GM21360 (cell line): ENCODE data around the gene RBPMS2.
"Not testable (repeated sequence)": the region's sequence is repeated elsewhere in the genome, so short reads cannot be mapped to it uniquely, and the experiment has no call there.

Experiments used
- ATAC-seq: cut with Tn5 transposase; IDR thresholded peaks from one replicate; pipeline ENCODE4 v1.9.1; 2021; ENCODE audit warnings: mild to moderate bottlenecking, moderate library complexity; ENCODE audit not compliant: unreplicated experiment

The RBPMS2 gene

DNA sequence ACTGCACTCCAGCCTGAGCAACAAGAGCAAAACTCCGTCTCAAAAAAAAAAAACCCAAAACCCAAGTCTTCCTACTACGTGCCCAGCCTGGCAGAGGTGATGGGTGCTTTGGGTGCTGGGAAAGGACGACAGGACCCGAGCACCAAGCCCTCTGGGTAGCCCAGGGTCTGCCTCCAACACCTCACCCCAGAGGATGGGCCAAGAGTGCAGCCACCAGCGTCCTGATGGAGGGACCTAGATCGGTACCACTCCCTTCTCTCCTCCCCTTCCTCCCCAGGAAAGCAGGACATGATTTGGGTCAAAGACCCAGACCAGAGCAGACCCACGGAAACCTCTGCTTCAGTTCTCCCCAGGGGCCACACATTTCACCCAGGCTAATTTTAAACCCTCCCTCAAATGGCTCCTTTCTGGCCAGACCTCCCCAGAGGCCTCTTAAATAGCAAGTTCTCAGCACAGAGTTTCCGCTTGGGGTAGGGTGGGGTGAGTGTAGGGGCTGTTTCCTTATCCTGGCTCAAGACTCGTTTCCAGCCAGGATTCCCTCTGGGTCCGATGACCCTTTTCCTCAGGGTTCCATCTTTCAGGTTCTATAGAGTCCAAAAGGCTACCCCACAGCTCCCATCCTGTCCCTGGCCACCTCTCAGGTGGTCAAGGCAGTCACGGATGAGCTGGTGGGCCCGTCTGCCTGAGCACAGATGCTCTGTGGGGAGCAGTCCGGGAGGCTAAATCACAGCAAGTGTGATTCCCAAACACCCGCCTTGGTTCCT is 20.5 kb downstream of the RBPMS2 start:
- ATAC-seq = no peak

DNA sequence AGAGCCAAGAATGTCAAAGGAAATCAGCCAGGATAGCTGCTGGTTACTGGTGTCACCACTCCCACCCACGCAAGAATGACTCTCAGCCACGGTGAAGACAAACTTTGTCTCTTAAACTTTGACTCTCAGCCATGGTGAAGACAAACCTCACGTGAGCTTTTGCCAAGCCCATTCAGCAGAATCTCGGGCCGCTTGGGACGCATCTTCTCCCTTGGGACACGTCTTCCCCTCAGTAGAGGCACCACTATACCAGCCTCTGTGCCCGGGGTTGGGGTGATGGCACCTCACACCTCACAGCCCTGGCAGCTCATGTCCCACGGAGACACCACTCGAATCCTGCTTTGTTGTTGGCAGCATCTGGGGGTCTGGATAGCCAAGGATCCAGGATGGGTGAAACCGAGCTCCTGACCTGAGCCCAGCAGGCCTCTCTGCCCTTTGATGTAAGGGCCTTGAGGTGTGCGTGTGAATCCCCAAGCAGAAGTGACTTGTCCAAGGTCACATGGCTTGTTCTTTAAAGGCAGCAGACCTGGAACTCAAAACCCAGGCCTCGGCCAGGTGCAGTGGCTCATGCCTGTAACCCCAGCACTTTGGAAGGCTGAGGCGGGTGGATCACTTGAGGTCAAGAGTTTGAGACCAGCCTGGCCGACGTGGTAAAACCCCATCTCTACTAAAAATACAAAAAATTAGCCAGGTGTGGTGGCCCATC is 21.8 kb downstream of the RBPMS2 start:
- no peak for ATAC-seq

DNA sequence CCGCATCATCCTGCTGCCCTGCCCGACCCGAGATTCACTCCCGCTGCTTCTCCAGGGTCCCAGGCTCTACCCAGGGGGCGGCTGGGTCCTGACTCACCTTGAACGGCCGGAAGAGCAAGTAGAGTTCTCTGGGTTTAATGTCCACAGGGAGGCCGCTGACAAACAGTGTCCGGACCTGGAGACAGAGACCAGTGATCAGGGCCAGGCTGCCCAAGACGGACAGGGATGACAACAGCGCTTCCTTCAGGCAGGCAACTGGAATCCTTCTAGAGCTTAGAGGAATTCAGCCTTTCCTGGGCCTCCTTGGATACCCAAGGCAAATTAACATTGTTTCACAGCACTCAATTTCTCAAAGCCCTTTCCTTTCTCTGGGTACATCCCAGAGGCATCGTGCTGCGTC is 23.9 kb downstream of the RBPMS2 start:
- ATAC-seq = no peak

DNA sequence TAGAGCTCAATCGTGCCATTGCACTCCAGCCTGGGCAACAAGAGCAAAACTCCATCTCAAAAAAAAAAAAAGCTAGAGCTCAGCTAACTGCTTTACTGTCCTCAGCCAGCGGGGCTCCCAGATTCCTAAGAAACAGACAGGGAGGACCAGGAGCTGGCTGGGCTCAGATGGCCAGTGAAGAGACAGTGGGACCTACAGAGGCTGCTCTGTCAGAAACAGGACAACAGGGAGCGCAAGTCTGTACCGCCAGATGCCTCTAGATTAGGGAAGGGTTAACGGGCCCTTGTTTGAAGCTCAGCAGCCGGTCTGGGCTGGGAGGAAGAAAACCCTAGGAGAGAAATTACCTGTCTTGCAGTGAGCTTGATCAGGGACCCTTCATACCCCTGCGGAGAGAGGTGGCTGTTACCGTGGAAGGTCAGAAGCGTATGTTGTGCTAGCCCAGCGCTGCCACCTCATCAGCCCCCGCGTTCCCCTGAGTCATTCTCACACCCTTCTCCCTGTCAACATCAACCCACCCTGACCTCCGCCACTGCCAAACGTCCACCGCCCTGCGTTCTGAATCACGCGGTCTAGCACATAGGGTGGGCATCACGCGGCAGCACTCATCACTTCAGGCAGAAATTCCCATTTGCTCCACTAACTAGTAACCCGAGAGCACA is 25.3 kb downstream of the RBPMS2 start:
- ATAC-seq = no peak

DNA sequence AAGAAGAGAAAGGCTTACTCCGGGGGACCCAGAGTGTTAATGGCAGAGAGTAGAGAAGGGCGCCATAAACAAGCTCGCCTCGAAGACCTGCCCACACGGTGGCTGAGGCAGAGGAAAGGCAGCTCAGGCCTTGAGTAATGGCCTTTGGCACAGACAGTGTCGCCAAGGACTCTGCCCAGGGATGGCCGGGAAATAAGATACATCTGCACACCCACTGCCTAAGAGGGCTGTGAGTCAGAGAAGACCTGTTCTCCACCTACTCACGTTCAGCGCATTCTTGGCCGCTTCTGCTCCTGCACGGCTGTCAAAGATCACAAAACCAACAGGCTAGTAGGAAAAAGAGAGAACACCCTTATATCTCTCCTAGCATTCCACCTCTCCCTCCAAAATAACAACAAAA is 26.2 kb downstream of the RBPMS2 start:
- ATAC-seq = no peak

DNA sequence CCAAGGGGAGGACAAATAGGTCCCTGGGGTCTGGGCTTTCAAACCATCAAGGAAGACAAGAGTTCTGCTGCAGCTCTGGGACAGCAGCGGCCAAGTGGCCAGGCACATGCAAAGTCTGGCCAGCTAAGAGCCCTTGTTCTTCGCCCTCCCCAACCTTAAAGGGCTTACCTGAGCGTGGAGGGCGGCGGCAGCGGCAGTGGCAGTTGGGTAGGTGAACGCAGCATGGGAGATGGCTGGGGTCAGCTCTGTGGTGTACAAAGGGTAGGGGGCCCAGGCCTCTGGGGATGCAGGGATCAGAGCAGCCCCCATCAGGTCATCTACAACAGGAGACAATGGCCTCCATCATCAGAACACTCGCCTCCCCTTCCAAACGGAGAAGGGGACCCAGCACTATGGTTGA is 27.1 kb downstream of the RBPMS2 start:
- ATAC-seq = no peak

DNA sequence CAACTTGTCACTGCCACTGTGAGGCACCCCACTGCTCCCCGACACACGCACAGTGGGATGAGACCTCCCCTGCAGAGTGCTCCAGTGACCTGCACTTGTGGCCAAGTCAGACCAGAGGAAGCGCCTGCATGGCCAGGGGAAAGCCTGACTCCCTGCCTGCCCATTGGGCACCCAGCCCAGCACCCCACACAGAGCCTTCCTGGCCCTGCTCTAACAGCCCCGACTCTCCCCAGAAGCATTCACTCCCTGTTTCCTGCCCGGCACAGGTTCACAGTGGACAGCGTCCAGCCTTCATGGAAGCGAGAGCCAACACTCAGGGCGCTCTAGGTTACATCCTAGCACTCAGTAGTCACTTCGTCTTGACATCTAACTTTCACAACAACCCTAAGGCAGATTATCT is 27.8 kb downstream of the RBPMS2 start:
- no peak for ATAC-seq

DNA sequence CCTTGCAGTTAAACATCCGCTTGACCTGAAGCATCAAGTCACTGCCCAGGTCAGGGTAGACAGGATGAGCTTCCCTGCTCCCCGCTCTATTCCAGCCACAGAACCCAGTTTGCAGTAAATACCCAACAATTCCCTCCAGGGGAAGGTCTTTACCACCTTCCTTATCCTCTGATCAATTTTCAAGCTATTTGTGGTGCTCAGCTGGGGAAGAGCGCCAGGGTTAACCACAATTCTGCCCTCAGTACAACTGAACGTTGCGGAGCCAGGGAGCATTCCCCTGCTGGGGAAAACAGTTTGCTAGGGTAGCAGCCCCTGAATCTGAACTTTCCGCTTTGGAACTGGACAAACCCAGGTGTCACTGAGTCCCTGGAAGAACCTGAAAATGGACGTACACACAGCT is 28.5 kb downstream of the RBPMS2 start:
- no peak for ATAC-seq

DNA sequence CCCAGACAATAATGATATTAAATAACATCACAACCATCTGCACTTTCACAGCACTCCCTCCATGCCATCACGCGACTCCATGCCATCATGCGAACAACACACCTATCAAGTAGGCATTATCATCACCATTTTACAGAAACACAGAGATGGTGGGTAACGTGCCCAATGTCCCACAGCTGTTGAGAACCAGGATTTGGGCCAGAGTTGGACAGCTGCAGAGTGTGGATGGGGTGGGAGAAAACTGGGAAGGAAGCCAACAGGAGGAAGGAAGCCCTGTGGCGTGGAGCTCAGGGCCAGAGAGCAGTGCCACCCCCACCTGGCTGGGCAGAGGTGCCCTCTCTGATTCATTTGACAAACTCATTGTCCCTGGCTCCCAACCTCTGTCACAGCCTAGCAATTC is 29.0 kb downstream of the RBPMS2 start:
- no peak for ATAC-seq

DNA sequence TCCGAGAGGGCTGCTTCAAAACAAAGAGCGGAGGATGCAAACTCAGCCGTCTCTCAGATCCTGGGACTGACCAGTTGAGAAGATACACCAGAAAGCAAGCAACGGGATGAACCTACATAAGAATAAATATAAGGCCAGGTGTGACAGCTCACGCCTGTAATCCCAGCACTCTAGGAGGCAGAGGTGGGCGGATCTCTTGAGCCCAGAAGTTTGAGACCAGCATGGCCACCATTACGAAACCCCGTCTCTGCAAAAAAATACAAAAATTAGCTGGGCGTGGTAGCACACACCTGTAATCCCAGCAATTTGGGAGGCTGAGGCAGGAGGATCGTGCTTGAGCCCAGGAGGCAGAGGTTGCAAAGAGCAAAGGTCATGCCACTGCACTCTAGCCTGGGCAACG is 31.7 kb downstream of the RBPMS2 start:
- no peak for ATAC-seq

DNA sequence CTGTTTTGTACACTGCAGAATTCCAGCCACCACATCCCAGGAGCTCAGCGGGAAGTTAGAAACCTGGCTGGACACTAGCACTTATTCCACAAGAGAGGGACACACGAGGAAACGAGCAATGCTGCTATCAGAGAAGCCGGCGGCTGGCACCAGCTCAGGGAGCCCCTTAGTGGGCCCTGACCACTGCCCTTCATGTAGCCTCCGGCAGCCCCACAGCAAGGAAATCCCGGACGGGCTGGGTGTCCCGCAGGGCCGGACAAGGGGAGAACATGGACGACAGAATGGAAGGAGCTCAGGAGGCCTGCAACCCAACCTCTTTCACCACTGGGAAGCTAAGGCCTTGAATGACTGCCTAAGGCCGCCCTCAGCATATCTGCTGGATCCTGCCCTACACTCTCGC is 32.5 kb downstream of the RBPMS2 start:
- no peak for ATAC-seq

DNA sequence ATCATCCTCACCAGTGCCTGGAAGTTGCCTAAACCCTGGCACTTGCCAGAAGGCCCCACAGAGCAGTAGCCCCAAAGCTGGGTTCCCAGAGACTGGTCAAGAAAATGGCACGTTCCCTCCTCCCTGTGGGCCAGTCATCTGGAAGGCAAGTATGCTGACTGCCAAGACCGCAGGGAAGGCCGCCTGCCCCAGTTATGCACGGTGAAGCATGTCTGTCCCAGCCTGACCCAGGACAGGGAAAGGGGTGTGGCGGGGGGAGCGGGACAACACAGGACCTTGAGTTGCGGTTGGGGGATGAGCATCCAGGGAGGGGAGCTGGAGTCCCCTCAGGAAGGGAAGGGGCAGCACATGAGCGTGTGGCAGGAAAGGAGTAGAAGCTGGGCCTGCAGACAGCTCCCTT is 33.0 kb downstream of the RBPMS2 start:
- ATAC-seq = no peak

DNA sequence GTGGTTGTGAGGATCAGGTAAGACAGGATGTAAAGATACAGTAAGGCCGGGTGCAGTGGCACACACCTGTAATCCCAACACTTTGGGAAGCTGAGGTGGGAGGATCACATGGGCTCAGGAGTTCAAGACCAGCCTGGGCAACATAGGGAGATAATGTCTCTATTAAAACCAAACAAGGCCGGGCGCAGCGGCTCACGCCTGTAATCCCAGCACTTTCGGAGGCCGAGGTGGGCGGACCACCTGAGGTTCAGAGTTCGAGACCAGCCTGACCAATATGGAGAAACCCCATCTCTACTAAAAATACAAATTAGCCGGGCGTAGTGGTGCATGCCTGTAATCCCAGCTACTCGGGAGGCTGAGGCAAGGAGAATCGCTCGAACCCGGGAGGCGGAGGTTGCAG is 33.7 kb downstream of the RBPMS2 start:
- ATAC-seq = not testable (repeated sequence)

DNA sequence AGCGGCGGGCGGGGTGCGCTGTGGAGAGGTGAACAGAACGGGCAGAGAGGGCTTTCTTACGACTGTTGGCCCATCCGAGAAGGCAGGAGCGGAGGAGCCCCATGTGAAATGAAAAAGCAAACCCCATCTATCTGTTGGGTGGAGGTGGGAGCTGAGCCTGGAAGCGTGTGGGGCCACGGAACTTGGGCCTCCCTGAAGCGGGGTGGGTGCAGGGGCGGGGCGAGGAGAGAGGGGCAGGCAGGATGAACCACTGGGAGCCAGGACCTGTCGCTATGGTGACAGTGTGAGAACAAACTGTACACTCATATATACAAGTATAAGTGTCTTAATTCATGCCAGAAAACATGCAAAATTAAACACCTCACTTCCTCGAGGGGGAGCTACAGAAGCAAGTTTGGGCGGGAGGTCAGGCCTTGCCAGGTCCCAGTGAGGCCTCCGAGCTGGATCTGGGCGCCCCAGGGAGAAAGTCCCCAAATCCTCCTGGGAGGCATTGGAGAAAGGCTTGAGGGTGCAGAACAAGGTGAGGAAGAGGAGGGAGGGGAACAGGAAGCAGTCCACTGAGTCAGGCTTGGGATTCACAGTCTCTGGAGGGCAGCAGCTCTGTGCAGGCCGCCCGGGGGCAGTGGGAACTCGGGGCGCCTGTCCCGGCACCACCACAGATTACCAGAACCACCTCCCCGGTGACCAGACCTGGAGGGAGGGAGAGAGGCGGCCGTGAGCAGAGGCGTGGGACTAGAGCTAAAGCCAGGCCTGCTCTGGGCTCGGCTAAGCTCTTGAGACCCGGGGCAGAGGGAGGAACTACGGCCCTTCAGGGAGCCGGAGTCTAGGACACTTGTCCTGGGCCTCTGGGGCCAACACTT is 34.8 kb downstream of the RBPMS2 start:
- no peak for ATAC-seq

DNA sequence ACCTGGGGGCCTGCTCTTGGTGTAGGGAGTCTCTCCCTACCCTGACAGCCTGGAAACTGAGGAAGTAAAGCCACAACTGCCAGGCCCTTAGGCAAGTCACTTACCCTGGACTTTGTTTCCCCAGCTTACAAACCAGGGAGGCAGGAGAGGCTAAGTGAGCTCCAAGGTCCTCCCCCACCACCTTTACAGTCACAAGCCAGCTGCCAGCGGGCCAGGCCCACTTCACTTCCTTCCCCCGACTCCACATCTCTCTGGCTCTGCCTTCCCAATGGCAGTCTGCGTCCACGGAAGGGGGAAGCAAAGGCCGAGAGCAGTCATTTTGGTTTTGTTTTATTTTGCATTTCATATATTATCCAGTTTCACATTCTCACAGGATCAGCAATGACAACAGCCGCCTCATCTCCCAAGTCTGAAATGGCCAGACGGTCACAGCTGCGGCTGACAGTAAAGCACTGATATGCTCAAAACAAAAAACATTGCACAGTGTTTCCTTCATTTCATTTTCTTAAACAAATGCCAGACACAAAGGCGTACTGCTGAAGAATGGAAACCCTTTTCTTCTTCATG is 35.7 kb downstream of the RBPMS2 start:
- ATAC-seq = no peak

DNA sequence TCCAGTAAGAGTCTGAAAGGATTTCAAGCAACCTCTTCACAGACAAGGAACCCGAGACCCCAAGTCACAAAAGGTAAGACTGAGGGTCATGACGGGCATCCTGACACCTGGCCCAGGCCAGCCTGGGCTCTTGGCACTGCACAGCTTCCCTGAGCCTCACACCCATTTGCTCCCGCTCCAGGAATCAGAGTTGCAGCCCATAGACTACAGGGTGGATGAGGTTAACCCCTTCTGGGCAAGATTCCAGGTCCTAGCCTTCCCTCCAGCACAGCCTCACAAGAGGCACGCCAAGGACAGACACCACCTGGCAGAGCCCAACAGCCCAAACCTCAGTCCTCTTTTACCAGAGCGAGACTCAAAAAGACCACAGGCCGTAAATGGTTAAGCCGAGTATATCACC is 36.2 kb downstream of the RBPMS2 start:
- ATAC-seq = no peak

DNA sequence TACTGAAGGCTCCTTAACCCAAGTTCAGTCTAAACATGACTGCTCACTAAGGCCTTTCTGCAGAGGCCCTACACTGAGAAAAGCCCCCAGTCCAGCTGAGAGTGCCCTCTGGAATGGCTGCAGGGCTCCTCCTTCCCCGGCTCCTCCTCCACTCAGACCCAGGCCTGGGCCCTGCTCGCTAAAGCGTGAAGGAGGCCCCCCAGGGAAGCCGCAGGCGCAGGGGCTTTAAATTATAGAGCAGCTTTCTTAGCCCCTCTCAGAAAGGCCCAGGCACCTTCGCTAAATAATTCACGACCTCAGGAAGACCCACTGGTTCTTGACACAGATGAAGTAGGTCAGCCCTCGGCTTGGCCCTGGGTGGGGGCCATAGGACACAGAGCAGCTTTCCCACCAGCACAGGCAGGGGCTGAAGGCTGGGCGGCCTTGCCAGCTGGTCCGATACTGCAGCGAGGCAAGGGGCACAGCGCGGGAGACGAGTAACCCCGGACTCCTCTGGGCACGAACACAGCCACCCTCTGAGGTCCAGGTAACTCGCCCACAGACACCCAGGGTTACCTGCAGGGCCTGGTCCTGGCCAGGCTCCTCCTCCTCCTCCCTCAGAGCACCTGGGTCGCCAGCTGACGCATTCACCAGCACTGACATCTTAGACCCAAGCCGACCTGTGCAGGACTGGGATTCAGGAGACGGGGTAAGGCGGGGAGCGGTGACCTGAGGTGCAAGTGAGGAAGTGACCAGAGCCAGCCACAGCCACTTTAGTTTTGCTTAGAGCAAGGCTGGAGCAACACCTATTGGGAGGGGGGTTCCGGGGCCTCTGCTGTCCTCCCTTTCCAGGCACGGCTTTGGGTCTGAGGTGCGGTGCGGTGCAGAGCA is 36.9 kb downstream of the RBPMS2 start:
- no peak for ATAC-seq

DNA sequence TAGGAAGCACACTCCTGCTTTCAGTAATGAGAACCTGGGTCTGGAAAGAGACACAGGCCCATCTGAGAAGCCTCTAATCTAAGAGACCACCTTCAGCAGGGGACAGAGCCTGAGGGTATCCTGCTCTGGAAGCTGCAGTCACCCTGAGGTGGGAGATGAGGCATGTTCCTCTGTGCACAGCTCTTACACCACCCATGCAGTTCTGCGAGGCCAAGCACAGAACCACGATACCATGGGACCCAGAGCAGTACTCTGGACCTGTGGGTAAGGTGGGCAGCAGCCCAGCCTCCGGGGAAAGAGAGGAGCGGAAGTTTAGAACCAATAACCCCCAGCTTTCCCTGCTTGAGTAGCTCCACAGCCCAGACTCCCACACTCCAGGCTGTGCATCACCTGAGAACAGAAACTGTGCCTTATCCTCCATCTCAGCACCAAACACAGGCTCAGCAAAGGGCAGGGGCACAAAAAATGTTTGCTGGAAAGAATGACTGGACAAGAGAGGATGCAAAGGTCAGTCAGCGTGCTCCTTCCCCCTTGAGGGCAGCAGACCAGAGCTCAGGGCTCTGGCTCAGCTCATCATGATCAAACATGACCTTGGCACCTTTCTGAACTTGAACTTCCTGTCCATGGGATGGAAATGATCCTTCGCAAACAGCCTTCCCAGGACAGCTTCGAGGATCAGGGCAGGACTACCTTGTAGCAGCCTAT is 43.1 kb downstream of the RBPMS2 start:
- no peak for ATAC-seq

DNA sequence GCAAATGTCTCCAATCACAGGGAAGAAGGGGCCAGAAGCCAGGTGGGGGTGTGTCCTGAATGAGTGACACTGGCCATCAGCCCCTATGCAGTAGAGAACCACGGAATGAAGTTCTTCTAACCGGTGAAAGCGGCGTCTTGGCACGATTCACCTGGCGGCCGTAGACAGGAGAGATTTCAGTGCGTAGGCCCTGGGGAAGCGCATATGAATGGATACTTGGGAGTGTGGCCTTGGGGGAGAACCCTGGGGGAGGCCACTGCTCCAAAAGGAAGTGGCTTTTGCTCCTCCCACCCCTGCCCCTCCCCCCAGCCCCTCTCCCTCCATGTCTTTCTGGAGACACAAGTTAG is 43.6 kb downstream of the RBPMS2 start:
- no peak for ATAC-seq
